Lung (tissue), 12 donors: ENCODE measurements around the gene RC3H2. TPM values are rescaled to one million over a fixed set of nuclear protein-coding genes. Genes with fewer than 3 reads are reported as not detected.
"Not testable (repeated sequence)": the region's sequence is repeated elsewhere in the genome, so short reads cannot be mapped to it uniquely, and the experiment has no call there.

Source experiments
- ATAC-seq: fragments of 200-7000 bp; cut with Tn5 transposase; one replicate; pipeline ENCODE4 v1.9.1; 2020; ENCODE audit warnings: moderate number of reproducible peaks; ENCODE audit not compliant: insufficient read depth, low FRiP score
- DNase-seq, 3 donors: peaks; one replicate each; pipeline ENCODE4 v3.0.0-alpha.2; 2013 to 2017
- H3K27ac ChIP-seq, 2 donors: one replicate each; pipeline ENCODE4 v1.5.1; 2013; ENCODE audit warnings: mild to moderate bottlenecking in 2 of 2, moderate library complexity in 2 of 2, control low read depth in 1 of 2, inconsistent platforms in 1 of 2, low read depth in 1 of 2, low read length in 1 of 2
- H3K27me3 ChIP-seq, 3 donors: one replicate each; pipeline ENCODE4 v1.5.1; 2013; ENCODE audit warnings: low read length in 2 of 3; ENCODE audit not compliant: control insufficient read depth in 3 of 3, insufficient read depth in 3 of 3
- H3K36me3 ChIP-seq, 4 donors: one replicate each; pipeline ENCODE4 v1.5.1; 2013; ENCODE audit warnings: low read length in 4 of 4, mild to moderate bottlenecking in 1 of 4, moderate library complexity in 1 of 4; ENCODE audit not compliant: control insufficient read depth in 4 of 4, insufficient read depth in 4 of 4
- H3K4me1 ChIP-seq, 5 donors: one replicate each; pipeline ENCODE4 v1.5.1; 2013; ENCODE audit warnings: low read length in 5 of 5, mild to moderate bottlenecking in 2 of 5, moderate library complexity in 1 of 5; ENCODE audit not compliant: control insufficient read depth in 5 of 5, insufficient read depth in 5 of 5
- H3K4me3 ChIP-seq: one replicate; pipeline ENCODE4 v1.5.1; 2013; ENCODE audit warnings: mild to moderate bottlenecking, control low read depth, moderate library complexity
- H3K9ac ChIP-seq, 2 donors: one replicate each; pipeline ENCODE4 v1.5.1; 2013; ENCODE audit warnings: low read length in 2 of 2, control low read depth in 1 of 2; ENCODE audit not compliant: insufficient read depth in 1 of 2
- H3K9me3 ChIP-seq, 4 donors: one replicate each; pipeline ENCODE4 v1.5.1; 2013; ENCODE audit warnings: low read length in 3 of 4, mild to moderate bottlenecking in 1 of 4, moderate library complexity in 1 of 4; ENCODE audit not compliant: control insufficient read depth in 4 of 4, insufficient read depth in 3 of 4
- CTCF ChIP-seq: IDR thresholded peaks from 2 replicates; pipeline ENCODE4 v1.5.1; 2012; ENCODE audit warnings: mild to moderate bottlenecking; ENCODE audit errors: control extremely low read depth, extremely low read depth
- WGBS, 2 donors: extraction: QIAGEN DNeasy Blood & Tissue Kit; methylation state at CpG; one replicate each; pipeline ENCODE4 v1.1.7; 2013; 5-methylcytosine and 5-hydroxymethylcytosine counted together
- polyA plus RNA-seq, 2 donors: library from polyadenylated mRNA; stranded (reverse); fragments of 200-250 nt; gene quantifications; one replicate each; pipeline ENCODE4 v1.2.1, GENCODE V29; 2013
- total RNA-seq, 2 donors: library from RNA; depleted of rRNA in 1 of 2; stranded (reverse); fragments of >200 nt in 1 of 2; gene quantifications; one replicate each; pipeline ENCODE4 v1.2.1, GENCODE V29; 2014 to 2021
- donor health status: control.
- donor health status: control.
- donor health status: Bipolar disorder and iron deficiency.
- donor health status: healthy.
- donor health status: DM: yes; HTN: yes; CAD: no.

Gene RC3H2
- total and polyA plus RNA-seq, 4 donors: 11.9 to 60.2 (median 25.4) TPM

GRCh38 chr9:122883125-122883524, 22.0 kb downstream of the RC3H2 start:
- no peak overlapping the region for H3K4me3 ChIP-seq
- no peak for DNase-seq
- H3K9me3 ChIP-seq: no peaks in the 10 kb centered on the region
- TF ChIP-seq CTCF: no peak
- peaks cover 0 to 4% (median 0%) of the 10 kb centered on the region in 5 donors for H3K4me1 ChIP-seq
- 66 to 85% methylated on average over 2 of the region's 2 CpGs for WGBS, 2 donors
- no peak overlapping the region for H3K9ac ChIP-seq
- ATAC-seq: no peak
- peaks cover 18 to 45% (median 33%) of the 10 kb centered on the region in 4 donors for H3K36me3 ChIP-seq
- H3K27me3 ChIP-seq: no peaks in the 10 kb centered on the region
- H3K27ac ChIP-seq: no peak overlapping the region

DNA sequence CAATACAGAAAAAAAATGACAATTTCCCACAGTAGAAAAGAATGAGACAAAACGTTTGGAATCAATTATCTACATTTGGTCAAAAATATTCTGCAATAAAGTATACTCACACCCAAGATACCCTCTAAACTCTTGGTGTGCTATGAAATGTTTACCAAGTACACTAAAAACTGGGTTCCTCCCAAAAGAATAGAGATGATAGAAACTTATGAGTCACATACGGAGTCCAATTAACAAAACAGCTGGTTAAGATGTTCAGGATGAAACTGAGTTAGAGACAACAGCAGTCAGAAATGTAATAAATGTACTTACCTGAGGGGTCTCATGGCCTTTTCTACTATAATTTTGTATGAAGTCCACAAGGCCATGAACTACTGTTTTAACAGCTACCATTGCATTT, 25.7 kb downstream of the RC3H2 start:
- Histone ChIP-seq H3K36me3 (peaks cover 22 to 65% (median 49%) of the 10 kb centered on the region in 4 donors), H3K4me1 (peaks cover 0 to 4% (median 0%) of the 10 kb centered on the region in 5 donors), H3K27ac (no peak overlapping the region), H3K9ac (no peak overlapping the region), H3K27me3 (no peaks in the 10 kb centered on the region), H3K4me3 (no peak overlapping the region), H3K9me3 (no peaks in the 10 kb centered on the region)
- DNase-seq: no peak
- TF ChIP-seq CTCF: no peak
- no peak for ATAC-seq
- 80 to 89% methylated on average over 2 of the region's 2 CpGs for WGBS, 2 donors

- Histone ChIP-seq H3K4me1 (no peaks in the 10 kb centered on the region), H3K9ac (no peak overlapping the region), H3K36me3 (peaks cover 23 to 58% (median 41%) of the 10 kb centered on the region in 4 donors), H3K9me3 (no peaks in the 10 kb centered on the region), H3K4me3 (no peak overlapping the region), H3K27ac (no peak overlapping the region), H3K27me3 (no peaks in the 10 kb centered on the region)
- no peak for ATAC-seq
- no peak for TF ChIP-seq CTCF
- no peak for DNase-seq
- WGBS, 2 donors: 86 to 97% methylated on average over 1 of the region's 1 CpG
Measured at GRCh38 chr9:122875523-122875922, 29.6 kb downstream of the RC3H2 start.

DNA sequence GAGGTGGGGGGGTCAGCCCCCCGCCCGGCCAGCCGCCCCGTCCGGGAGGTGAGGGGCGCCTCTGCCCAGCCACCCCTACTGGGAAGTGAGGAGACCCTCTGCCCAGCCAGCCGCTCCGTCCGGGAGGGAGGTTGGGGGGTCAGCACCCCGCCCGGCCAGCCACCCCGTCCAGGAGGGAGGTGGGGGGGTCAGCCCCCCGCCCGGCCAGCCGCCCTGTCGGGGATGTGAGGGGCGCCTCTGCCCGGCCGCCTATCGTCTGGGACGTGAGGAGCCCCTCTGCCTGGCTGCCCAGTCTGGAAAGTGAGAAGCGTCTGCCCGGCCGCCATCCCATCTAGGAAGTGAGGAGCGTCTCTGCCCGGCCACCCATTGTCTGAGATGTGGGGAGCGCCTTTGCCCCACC, 37.9 kb downstream of the RC3H2 start:
- not testable (repeated sequence) for DNase-seq

More for the DNA sequence above, 37.9 kb downstream of the RC3H2 start:
- not testable (repeated sequence) for H3K27me3 ChIP-seq, H3K9ac ChIP-seq, H3K4me3 ChIP-seq, H3K27ac ChIP-seq, ATAC-seq, H3K4me1 ChIP-seq, H3K9me3 ChIP-seq
- WGBS, 2 donors: 94 to 96% methylated on average over 7 to 17 of the region's 27 CpGs
- H3K36me3 ChIP-seq: peaks cover 0 to 23% (median 7%) of the 10 kb centered on the region in 4 donors
